IPS-15b (cell line): ENCODE measurements around the gene RBM20.
"Not testable (repeated sequence)": the region's sequence is repeated elsewhere in the genome, so short reads cannot be mapped to it uniquely, and the experiment has no call there.

Experiments used
- H3K27me3 ChIP-seq: one replicate; pipeline ENCODE4 v1.6.1; 2013; ENCODE audit warnings: low read length; ENCODE audit not compliant: control insufficient read depth, insufficient read depth
- H3K36me3 ChIP-seq: one replicate; pipeline ENCODE4 v1.6.1; 2013; ENCODE audit warnings: low read length; ENCODE audit not compliant: control insufficient read depth, insufficient read depth
- H3K4me1 ChIP-seq: one replicate; pipeline ENCODE4 v1.6.1; 2013; ENCODE audit warnings: mild to moderate bottlenecking, low read length; ENCODE audit not compliant: control insufficient read depth, insufficient read depth
- H3K4me3 ChIP-seq: one replicate; pipeline ENCODE4 v1.5.1; 2013; ENCODE audit warnings: low read depth, low read length
- H3K9ac ChIP-seq: one replicate; pipeline ENCODE4 v1.6.1; 2013; ENCODE audit warnings: low read depth, mild to moderate bottlenecking, low read length
- H3K9me3 ChIP-seq: one replicate; pipeline ENCODE4 v1.6.1; 2013; ENCODE audit warnings: mild to moderate bottlenecking, low read length; ENCODE audit not compliant: control insufficient read depth, insufficient read depth

RBM20 gene

DNA sequence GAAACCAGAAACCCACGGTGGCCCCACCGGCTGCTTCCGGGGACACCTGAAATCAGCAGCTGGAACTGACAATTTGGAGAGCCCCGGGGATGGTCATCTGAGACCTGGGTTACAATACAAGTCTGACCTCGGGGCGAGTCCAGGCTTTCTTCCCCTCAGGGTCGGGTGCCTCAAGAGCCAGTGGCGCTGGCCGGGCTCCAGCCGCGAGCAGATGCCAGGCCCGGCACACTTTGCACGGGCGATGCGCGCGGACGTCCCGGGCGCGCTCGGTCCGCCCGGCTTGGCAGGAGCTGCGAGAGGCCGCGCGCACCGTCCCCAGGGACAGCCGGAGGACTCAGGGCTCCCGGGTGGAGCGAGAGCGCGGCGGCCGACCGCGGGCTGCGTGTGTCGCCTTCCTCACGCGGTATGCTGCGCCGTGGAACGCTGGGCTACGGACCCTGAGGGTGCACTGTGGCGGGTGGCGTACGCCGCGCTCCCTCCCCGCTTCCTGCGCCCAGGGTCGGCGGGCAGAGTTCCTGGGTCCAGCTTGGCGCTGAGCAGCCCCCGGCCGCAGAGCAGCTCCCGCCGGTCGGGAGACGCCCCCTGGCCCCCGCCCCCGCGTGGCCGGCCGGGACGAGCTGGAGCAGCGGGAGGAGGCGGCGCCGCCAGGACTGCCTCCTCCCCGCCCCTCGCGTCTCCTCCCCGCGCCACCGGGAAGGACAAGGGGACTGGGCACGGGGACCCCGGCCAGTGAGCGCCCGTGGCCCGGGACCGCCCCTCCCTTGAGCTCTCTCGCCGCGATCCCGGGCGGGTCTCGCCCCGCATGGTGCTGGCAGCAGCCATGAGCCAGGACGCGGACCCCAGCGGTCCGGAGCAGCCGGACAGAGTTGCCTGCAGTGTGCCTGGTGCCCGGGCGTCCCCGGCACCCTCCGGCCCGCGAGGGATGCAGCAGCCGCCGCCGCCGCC, at the start of gene RBM20:
Gene RBM20, plus strand, starts transcription at position 684 of the 945 bp plus-strand sequence. Its CDS starts 119 bp downstream, at position 803.
- peaks cover 58% of the 10 kb centered on the region for H3K27me3 ChIP-seq
- H3K4me1 ChIP-seq: peaks cover 20% of the 10 kb centered on the region
- peak within 1 kb of the TSS; percentile 71 for H3K4me3 ChIP-seq
- no peaks in the 10 kb centered on the region for H3K9me3 ChIP-seq
- no peak within 1 kb of the TSS for H3K9ac ChIP-seq
- H3K36me3 ChIP-seq: no peaks in the 10 kb centered on the region

- no peaks in the 10 kb centered on the region for H3K4me1 ChIP-seq
- no peak overlapping the region for H3K4me3 ChIP-seq
- H3K27me3 ChIP-seq: no peaks in the 10 kb centered on the region
- H3K36me3 ChIP-seq: peaks cover 4% of the 10 kb centered on the region
- H3K9ac ChIP-seq: no peak overlapping the region
- H3K9me3 ChIP-seq: no peaks in the 10 kb centered on the region
These were observed 46.7 kb upstream of the RBM20 start for GRCh38 chr10:110597476-110597875.

DNA sequence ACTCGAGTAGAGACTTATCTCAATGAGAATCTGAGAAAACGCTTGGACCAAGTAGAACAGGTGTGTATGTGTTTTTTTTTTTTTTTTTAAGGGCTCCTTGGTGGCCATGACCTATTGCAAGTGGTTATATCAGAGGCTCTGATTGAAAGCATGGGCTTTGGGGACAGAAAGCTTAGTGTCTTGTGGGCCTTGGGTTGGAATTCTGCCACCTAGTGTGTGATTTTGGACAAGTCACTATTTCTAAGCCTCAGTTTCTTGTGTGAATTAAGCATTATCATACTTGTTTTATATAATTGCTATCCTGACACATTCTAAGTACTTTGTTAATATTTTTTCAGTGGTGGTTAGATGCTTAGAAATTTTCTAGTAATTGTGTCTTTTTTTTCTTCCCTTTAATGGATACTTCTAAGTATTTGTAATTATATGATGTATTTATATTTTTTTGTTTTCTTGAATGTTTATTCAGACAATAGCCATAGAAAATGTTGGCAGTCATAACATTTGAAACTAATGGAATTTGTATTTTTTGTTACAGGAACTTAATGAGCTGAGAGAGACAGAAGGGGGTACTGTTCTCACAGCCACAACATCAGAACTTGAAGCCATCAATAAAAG, 43.5 kb upstream of the RBM20 start:
- Histone ChIP-seq H3K9ac (no peak overlapping the region), H3K4me3 (no peak overlapping the region), H3K27me3 (no peaks in the 10 kb centered on the region), H3K4me1 (no peaks in the 10 kb centered on the region), H3K9me3 (no peaks in the 10 kb centered on the region), H3K36me3 (peaks cover 2% of the 10 kb centered on the region)

GRCh38 chr10:110601581-110601980, 42.6 kb upstream of the RBM20 start:
- Histone ChIP-seq H3K36me3 (peaks cover 2% of the 10 kb centered on the region), H3K4me1 (no peaks in the 10 kb centered on the region), H3K9ac (no peak overlapping the region), H3K9me3 (no peaks in the 10 kb centered on the region), H3K27me3 (no peaks in the 10 kb centered on the region), H3K4me3 (no peak overlapping the region)

DNA sequence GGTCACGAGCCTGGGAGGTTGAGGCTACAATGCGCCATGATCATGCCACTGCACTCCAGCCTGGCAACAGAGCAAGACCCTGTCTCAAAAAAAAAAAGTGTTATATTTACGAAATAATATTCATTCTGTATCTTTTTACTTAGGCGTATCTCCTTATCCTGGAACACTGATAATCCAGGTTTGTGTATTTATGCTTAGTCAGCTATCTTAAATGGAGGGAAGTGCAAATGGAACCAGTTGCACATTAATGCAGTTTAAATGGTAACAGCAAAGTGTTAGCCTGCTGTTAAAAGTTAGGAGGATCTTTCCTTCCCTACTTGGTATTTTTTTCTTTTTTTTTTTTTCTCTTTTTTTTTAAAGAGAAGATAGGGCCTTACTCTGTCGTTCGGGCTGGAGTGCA, 36.0 kb upstream of the RBM20 start:
- Histone ChIP-seq H3K9me3 (no peaks in the 10 kb centered on the region), H3K36me3 (no peaks in the 10 kb centered on the region), H3K27me3 (no peaks in the 10 kb centered on the region), H3K4me1 (peaks cover 12% of the 10 kb centered on the region), H3K9ac (no peak overlapping the region), H3K4me3 (no peak overlapping the region)

DNA sequence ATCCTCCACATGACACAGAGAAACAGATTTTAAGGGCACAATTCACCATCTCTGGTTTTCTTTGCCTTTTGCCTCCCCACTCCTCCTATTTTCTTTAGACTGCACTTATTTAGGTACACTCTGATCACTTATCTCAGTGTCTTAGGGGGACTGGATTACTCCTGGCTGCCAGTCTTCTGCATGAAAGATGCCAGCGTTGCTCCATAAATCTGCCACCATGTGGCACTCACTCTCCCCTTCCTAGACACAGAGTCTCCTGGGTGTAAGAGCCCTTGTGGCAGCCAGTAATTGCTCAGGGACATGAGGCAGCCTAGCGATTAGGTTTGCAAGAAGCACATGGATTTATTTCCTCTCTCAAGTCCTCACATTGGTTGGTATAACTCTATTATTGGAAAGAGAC, 34.5 kb upstream of the RBM20 start:
- H3K9me3 ChIP-seq: no peaks in the 10 kb centered on the region
- no peaks in the 10 kb centered on the region for H3K36me3 ChIP-seq
- no peaks in the 10 kb centered on the region for H3K27me3 ChIP-seq
- H3K9ac ChIP-seq: no peak overlapping the region
- peaks cover 12% of the 10 kb centered on the region for H3K4me1 ChIP-seq
- H3K4me3 ChIP-seq: no peak overlapping the region

- Histone ChIP-seq H3K9ac (no peak overlapping the region), H3K36me3 (no peaks in the 10 kb centered on the region)
These were observed 33.8 kb upstream of the RBM20 start for GRCh38 chr10:110610308-110610774.

DNA sequence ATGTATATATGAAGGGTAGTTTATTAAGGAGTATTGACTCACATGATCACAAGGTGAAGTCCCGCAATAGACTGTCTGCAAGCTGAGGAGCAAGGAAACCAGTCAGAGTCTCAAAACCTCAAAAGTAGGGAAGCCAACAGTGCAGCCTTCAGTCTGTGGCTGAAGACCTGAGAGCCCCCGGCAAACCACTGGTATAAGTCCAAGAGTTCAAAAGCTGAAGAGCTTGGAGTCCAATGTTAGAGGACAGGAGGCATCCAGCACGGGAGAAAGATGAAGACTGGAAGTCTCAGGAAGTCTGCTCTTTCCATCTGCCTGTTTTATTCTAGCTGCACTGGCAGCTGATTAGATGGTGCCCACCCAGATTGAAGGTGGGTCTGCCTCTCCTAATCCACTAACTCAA, 33.4 kb upstream of the RBM20 start:
- H3K36me3 ChIP-seq, H3K27me3 ChIP-seq, H3K4me3 ChIP-seq, H3K9me3 ChIP-seq, H3K9ac ChIP-seq: not testable (repeated sequence)
- peaks cover 12% of the 10 kb centered on the region for H3K4me1 ChIP-seq

More at GRCh38 chr10:110610308-110610774, 33.8 kb upstream of the RBM20 start:
- peaks cover 12% of the 10 kb centered on the region for H3K4me1 ChIP-seq
- H3K27me3 ChIP-seq: no peaks in the 10 kb centered on the region
- no peaks in the 10 kb centered on the region for H3K9me3 ChIP-seq
- H3K4me3 ChIP-seq: no peak overlapping the region

DNA sequence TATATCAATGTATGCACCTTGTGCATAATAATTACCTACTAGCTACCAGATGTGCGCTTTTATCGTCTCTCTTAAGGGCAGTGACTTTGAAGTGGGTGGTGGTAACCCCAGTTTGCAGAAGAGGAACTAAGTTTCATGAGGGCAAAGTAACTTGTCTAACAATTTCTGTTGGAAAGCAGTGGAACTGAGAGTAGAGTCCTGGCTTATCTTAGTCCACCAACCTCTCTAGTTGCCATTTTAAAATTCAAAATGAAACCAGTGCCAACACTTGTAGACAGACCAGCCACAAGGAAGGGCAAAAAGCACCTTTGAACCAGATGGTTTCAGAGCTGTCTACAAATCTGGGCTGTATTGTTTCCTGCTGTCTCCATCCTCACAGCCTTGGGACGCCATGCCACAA, 32.0 kb upstream of the RBM20 start:
- no peak overlapping the region for H3K9ac ChIP-seq
- no peaks in the 10 kb centered on the region for H3K36me3 ChIP-seq
- H3K4me3 ChIP-seq: no peak overlapping the region
- no peaks in the 10 kb centered on the region for H3K27me3 ChIP-seq
- peaks cover 12% of the 10 kb centered on the region for H3K4me1 ChIP-seq
- H3K9me3 ChIP-seq: no peaks in the 10 kb centered on the region

DNA sequence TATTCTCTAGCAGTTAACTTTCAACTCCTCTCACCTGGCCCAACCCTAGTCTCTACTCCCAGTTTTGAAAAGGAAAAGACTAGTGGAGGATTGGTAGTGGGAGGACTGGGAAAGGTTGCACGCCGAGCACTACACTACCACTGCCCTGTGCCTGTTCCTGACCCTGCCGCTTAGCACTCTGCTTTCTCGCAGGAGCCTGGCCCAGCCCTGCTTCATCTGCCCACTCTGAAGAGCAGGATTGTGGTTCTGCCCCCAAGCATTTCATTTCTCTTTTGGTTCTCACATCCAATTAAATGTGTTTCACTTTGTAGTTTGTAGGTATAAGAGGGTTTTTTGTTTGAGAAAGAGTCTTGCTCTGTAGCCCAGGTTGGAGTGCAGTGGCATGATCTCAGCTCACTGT, 31.5 kb upstream of the RBM20 start:
- no peaks in the 10 kb centered on the region for H3K36me3 ChIP-seq
- H3K4me3 ChIP-seq: no peak overlapping the region
- H3K27me3 ChIP-seq: no peaks in the 10 kb centered on the region
- no peaks in the 10 kb centered on the region for H3K9me3 ChIP-seq
- H3K4me1 ChIP-seq: peaks cover 12% of the 10 kb centered on the region
- no peak overlapping the region for H3K9ac ChIP-seq

- Histone ChIP-seq H3K9me3 (no peaks in the 10 kb centered on the region), H3K27me3 (no peaks in the 10 kb centered on the region), H3K9ac (no peak overlapping the region), H3K4me1 (peaks cover 12% of the 10 kb centered on the region), H3K4me3 (no peak overlapping the region), H3K36me3 (no peaks in the 10 kb centered on the region)
These were observed 30.7 kb upstream of the RBM20 start for GRCh38 chr10:110613341-110613995.
